ENCODE data around the gene LAIR2. TPM values are rescaled to one million over a fixed set of nuclear protein-coding genes. Genes with fewer than 3 reads are reported as not detected.

The LAIR2 gene
- total and polyA plus RNA-seq, 10 of the 15 experiments (the other 5 are each of a cell fraction or from before 2014, with no cell fraction given), result not detected

DNA sequence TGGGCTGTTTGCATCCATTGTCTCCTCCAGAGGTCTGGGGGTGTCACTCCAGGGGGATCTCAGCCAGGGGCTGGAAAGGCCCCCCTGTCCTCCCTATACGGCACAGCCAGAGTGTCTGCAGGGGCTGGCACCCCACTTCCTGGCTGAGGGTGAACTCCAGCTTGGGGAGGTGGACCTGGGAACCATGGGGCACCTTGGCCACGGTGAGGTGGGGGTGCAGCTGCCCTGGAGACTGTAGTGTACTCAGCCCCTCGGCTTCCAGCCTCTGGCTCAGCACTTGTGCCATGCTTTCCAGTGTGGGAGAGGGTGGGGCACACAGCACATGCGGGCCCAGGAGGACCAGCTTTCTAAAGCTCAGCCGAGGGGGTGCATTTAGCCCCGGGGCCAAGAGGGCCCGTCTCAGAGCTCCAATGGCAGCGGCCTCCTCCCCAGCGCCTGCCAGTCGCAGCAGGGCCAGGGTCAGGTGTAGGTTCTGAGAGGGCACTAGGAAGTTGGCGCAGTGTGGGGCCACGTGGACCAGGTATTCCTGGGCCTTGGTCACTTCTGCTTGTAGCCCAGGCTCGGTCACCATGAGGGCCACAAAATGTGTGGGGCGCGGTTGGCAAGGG is 40.5 kb upstream of the LAIR2 start:
- H3K4me3 ChIP-seq, result peak overlapping the region; percentile 76; the same call in 1 of the 2 replicates
- 0 out of 2 replicates have a peak overlapping the region, but pooled peaks have one; percentile 25 for H3K27ac ChIP-seq (ENCODE audit: control insufficient read depth, insufficient read depth)
- CTCF ChIA-PET, result interaction anchor here (0.7 to 1.2 kb wide), 3 partner anchors 14 to 192 kb away, joined by 3 to 6 read pairs (median 3); partner anchors contain the start of gene LENG8
- DNase-seq (ENCODE audit: low read depth, low spot score) (no peak), FAIRE-seq (no peak), ATAC-seq (no peak)
- in situ Hi-C loops (cut with MboI), result loop anchor here (10.0 kb wide), 1 partner anchor 1193 kb away; the partner anchor contains the start of gene U2AF2
- RAD21 ChIA-PET (ENCODE audit: unreplicated experiment), result no interaction called here
- intact Hi-C loops (cut with micrococcal nuclease; ENCODE audit: unreplicated experiment), result no loop called here
- TSS peak; percentile 78 for BruUV-seq (replicated peaks)
- peak; percentile 55; the same call in 1 of the 2 replicates for TF ChIP-seq BACH1 (IDR thresholded peaks at IDR 0.05; ENCODE audit: borderline replicate concordance)
- no peak for TF ChIP-seq IRF4 (IDR thresholded peaks at IDR 0.05; ENCODE audit: low read depth, low read length)
- TF ChIP-seq, protein P1, sequence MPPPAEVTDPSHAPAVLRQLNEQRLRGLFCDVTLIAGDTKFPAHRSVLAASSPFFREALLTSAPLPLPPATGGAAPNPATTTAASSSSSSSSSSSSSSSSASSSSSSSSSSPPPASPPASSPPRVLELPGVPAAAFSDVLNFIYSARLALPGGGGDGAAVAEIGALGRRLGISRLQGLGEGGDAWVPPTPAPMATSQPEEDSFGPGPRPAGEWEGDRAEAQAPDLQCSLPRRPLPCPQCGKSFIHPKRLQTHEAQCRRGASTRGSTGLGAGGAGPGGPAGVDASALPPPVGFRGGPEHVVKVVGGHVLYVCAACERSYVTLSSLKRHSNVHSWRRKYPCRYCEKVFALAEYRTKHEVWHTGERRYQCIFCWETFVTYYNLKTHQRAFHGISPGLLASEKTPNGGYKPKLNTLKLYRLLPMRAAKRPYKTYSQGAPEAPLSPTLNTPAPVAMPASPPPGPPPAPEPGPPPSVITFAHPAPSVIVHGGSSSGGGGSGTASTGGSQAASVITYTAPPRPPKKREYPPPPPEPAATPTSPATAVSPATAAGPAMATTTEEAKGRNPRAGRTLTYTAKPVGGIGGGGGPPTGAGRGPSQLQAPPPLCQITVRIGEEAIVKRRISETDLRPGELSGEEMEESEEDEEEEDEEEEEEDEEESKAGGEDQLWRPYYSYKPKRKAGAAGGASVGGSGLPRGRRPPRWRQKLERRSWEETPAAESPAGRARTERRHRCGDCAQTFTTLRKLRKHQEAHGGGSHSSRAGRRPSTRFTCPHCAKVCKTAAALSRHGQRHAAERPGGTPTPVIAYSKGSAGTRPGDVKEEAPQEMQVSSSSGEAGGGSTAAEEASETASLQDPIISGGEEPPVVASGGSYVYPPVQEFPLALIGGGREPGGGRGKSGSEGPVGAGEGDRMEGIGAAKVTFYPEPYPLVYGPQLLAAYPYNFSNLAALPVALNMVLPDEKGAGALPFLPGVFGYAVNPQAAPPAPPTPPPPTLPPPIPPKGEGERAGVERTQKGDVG (CRISPR knock-in tag; IDR thresholded peaks at IDR 0.05), result no peak
- TF ChIP-seq ZSCAN29 (IDR thresholded peaks at IDR 0.05), result no peak
- peak; percentile 50 for TF ChIP-seq POLR2AphosphoS5 (IDR thresholded peaks at IDR 0.05; ENCODE audit: low read length)
- TF ChIP-seq MYC (IDR thresholded peaks at IDR 0.05; ENCODE audit: insufficient read depth, insufficient read length, insufficient replicate concordance, low read length, severe bottlenecking), result no peak
- peak; percentile 58; the same call in 1 of the 2 replicates for TF ChIP-seq POLR2A (IDR thresholded peaks at IDR 0.05; ENCODE audit: low read depth, low read length)
- no peak overlapping the region for H2AFZ ChIP-seq (ENCODE audit: control insufficient read depth, low read depth, low read length)
- no peaks in the 10 kb centered on the region for H3K9me3 ChIP-seq (replicated peaks; ENCODE audit: control insufficient read depth, insufficient read depth, low read length)
- peak overlapping the region; percentile 96 for H3K4me2 ChIP-seq (ENCODE audit: control insufficient read depth, insufficient read depth)
- POLR2A ChIA-PET, result interaction anchor here (1.7 kb wide), 1 partner anchor 14 kb away, joined by 13 read pairs; the partner anchor contains the start of gene LENG8
- no peaks in the 10 kb centered on the region for H3K27me3 ChIP-seq (replicated peaks in 1 of 2; ENCODE audit: control insufficient read depth in 2 of 2, insufficient read depth in 2 of 2, low read length in 1 of 2)
- H3K36me3 ChIP-seq (ENCODE audit: control insufficient read depth in 2 of 2, insufficient read depth in 2 of 2, low read length in 1 of 2), result peaks cover 11 to 36% of the 10 kb centered on the region in 2 experiments
- WGBS (ENCODE audit: insufficient coverage, insufficient replicate concordance, low lambda C conversion rate, missing lambda C conversion rate), result 85% methylated on average over 15 of the region's 15 CpGs
- H4K20me1 ChIP-seq (ENCODE audit: control insufficient read depth, insufficient read depth), result no peaks in the 10 kb centered on the region
- H3K9ac ChIP-seq (ENCODE audit: control insufficient read depth, insufficient read depth, low read length), result no peak overlapping the region; the same call in 1 of the 2 replicates
- H3K4me1 ChIP-seq (ENCODE audit: control insufficient read depth, insufficient read depth, low read length), result peaks cover 12% of the 10 kb centered on the region
- SMC1A ChIA-PET (ENCODE audit: uncharacterized antibody, unreplicated experiment), result no interaction called here
- peaks cover 14% of the 10 kb centered on the region for H3K79me2 ChIP-seq (ENCODE audit: control insufficient read depth, insufficient read depth, low read length)
